Stomach (tissue), 9 donors: Measurements from ENCODE around the gene PRND. TPM values are rescaled to one million over a fixed set of nuclear protein-coding genes. Genes with fewer than 3 reads are reported as not detected.

ENCODE experiments used
- DNase-seq, 2 donors: peaks; one replicate each; pipeline versions ENCODE4 v3.0.0 to v3.0.0-alpha.2; 2013 to 2019
- H3K27ac ChIP-seq, 5 donors: fragments of 200-600 bp in 4 of 5; sonication (generic) in 4 of 5; one replicate each; pipeline ENCODE4 v1.5.1; 2013 to 2019; ENCODE audit warnings: mild to moderate bottlenecking in 1 of 5, moderate library complexity in 1 of 5
- H3K27me3 ChIP-seq, 3 donors: fragments of 200-600 bp; sonication (generic); one replicate each; pipeline ENCODE4 v1.5.1; 2017 to 2019; ENCODE audit warnings: mixed run types in 1 of 3
- H3K36me3 ChIP-seq, 4 donors: fragments of 200-600 bp; sonication (generic); 1 replicate in 3 of 4; 2 replicates in 1 of 4; pipeline ENCODE4 v1.5.1; 2016 to 2019
- H3K4me1 ChIP-seq, 4 donors: fragments of 200-600 bp; sonication (generic); one replicate each; pipeline ENCODE4 v1.5.1; 2016 to 2019
- H3K4me3 ChIP-seq, 4 donors: fragments of 200-600 bp; sonication (generic) in 3 of 4; one replicate each; pipeline ENCODE4 v1.5.1; 2016 to 2019; ENCODE audit warnings: mild to moderate bottlenecking in 1 of 4
- H3K9me3 ChIP-seq, 4 donors: fragments of 200-600 bp; sonication (generic); one replicate each; pipeline ENCODE4 v1.5.1; 2016 to 2019
- EP300 ChIP-seq: sonication (generic); formaldehyde crosslinking; IDR thresholded peaks from one replicate; pipeline ENCODE4 v1.6.1; 2017; ENCODE audit warnings: antibody characterized with exemption
- POLR2A ChIP-seq, 4 donors: fragments of 450-650 bp; IDR thresholded peaks; one replicate each; pipeline ENCODE4 v1.6.1; 2016; ENCODE audit warnings: antibody characterized with exemption in 4 of 4, control low read depth in 2 of 4, mild to moderate bottlenecking in 1 of 4, moderate library complexity in 1 of 4
- POLR2AphosphoS5 ChIP-seq, 3 donors: sonication (generic); formaldehyde crosslinking; IDR thresholded peaks; one replicate each; pipeline ENCODE4 v1.6.1; 2016; ENCODE audit warnings: antibody characterized with exemption in 3 of 3
- WGBS, 5 donors: extraction: QIAGEN DNeasy Blood & Tissue Kit in 3 of 5; methylation state at CpG; one replicate each; pipeline versions ENCODE4 v1.1.5 to v1.1.7; 2013 to 2018; 5-methylcytosine and 5-hydroxymethylcytosine counted together
- intact Hi-C: fragments of 100-400 bp; cut with DNase I; formaldehyde crosslinking; loops from one replicate; pipeline ENCODE4 v1.15.1; 2023; ENCODE audit warnings: low total_unique reads
- polyA plus RNA-seq, 3 donors: library from polyadenylated mRNA; stranded (reverse); fragments of 200-250 nt; gene quantifications; one replicate each; pipeline ENCODE4 v1.2.3, GENCODE V29; 2013
- total RNA-seq, 5 donors: library from RNA; depleted of rRNA; stranded (reverse); fragments of >200 nt; gene quantifications; one replicate each; pipeline versions ENCODE4 v1.1.0 to v1.2.3, GENCODE V29; 2014 to 2016
- TF ChIP-seq, protein P1 (sequence below), 7 experiments: fragments of 450-650 bp in 4 of 7; fragments of 200-600 bp in 3 of 7; sonication (generic) in 3 of 7; IDR thresholded peaks; one replicate each; pipeline ENCODE4 v1.5.1; 2016 to 2019; ENCODE audit warnings: antibody characterized with exemption in 7 of 7, control low read depth in 2 of 7, mild to moderate bottlenecking in 1 of 7
- donor health status: healthy with polysubstance abuse.
- donor health status: Bipolar disorder and iron deficiency.
- donor health status: healthy.

Gene PRND
- total and polyA plus RNA-seq, 8 donors: 0.03 to 1.1 TPM; not detected in 6

GRCh38 chr20:4726710-4727397, 5.1 kb downstream of the PRND start:
- Histone ChIP-seq H3K27me3 (peaks cover 0 to under 1% (median 0%) of the 10 kb centered on the region in 3 donors), H3K4me1 (peaks cover 0 to 4% (median 2%) of the 10 kb centered on the region in 4 donors), H3K9me3 (no peaks in the 10 kb centered on the region), H3K36me3 (no peaks in the 10 kb centered on the region), H3K27ac (peak overlapping the region in 2 of 5 donors; percentile 7 to 24), H3K4me3 (peak overlapping the region in 2 of 4 donors; percentile 5 to 13)
- intact Hi-C loops: no loop called here
- TF ChIP-seq EP300 (no peak), POLR2AphosphoS5 (IDR thresholded peaks at IDR 0.05) (peak in 1 of 3 donors; percentile 34)
- peak in 1 of 2 donors; percentile 69 for DNase-seq
- 43 to 49% (median 44%) methylated on average over 16 of the region's 16 CpGs for WGBS, 5 donors

DNA sequence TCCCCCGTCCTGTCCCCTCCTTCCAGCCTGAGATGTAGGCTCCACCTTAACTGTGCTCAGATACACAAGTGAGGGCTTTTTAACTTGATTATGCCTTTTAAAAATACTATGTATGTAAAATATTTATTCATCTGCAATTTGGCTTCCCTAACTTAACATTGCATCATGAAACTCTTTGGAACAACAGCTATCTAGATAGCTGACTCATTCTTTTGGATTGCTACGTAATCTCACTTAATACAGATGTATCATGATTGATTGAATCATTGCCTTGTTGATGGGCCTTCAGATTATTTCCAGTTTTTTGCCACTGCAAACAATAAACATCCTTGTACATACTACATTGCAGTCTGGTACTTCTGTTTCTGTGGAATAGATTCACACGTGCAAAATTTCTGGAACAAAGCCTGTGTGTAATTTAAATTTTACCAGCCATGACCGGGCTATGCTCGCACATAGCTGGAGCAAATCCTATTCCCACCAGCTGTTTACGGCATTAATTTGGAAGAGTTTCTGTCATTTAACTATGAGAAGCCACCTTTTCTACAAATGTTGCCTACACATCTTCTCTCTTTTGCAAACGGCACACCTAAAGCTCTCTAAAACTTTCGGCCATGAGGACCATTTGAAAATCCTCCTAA, 6.5 kb downstream of the PRND start:
- Histone ChIP-seq H3K4me1 (peaks cover 0 to 4% (median 2%) of the 10 kb centered on the region in 4 donors), H3K27ac (no peak overlapping the region), H3K4me3 (no peak overlapping the region), H3K9me3 (no peaks in the 10 kb centered on the region), H3K36me3 (no peaks in the 10 kb centered on the region), H3K27me3 (peaks cover 0 to 14% (median 0%) of the 10 kb centered on the region in 3 donors)
- no peak for DNase-seq
- TF ChIP-seq POLR2A (IDR thresholded peaks at IDR 0.05): no peak
- no peak for TF ChIP-seq EP300
- no peak for TF ChIP-seq POLR2AphosphoS5 (IDR thresholded peaks at IDR 0.05)
- TF ChIP-seq, protein P1, sequence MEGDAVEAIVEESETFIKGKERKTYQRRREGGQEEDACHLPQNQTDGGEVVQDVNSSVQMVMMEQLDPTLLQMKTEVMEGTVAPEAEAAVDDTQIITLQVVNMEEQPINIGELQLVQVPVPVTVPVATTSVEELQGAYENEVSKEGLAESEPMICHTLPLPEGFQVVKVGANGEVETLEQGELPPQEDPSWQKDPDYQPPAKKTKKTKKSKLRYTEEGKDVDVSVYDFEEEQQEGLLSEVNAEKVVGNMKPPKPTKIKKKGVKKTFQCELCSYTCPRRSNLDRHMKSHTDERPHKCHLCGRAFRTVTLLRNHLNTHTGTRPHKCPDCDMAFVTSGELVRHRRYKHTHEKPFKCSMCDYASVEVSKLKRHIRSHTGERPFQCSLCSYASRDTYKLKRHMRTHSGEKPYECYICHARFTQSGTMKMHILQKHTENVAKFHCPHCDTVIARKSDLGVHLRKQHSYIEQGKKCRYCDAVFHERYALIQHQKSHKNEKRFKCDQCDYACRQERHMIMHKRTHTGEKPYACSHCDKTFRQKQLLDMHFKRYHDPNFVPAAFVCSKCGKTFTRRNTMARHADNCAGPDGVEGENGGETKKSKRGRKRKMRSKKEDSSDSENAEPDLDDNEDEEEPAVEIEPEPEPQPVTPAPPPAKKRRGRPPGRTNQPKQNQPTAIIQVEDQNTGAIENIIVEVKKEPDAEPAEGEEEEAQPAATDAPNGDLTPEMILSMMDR (IDR thresholded peaks at IDR 0.05): no peak
- intact Hi-C loops: no loop called here
- 66 to 76% (median 70%) methylated on average over 8 of the region's 8 CpGs for WGBS, 5 donors

- no peak overlapping the region for H3K4me3 ChIP-seq
- TF ChIP-seq, protein P1 (IDR thresholded peaks at IDR 0.05): no peak
- TF ChIP-seq POLR2A (IDR thresholded peaks at IDR 0.05) (no peak), POLR2AphosphoS5 (IDR thresholded peaks at IDR 0.05) (no peak), EP300 (no peak)
- H3K27me3 ChIP-seq: peaks cover 0 to 17% (median 0%) of the 10 kb centered on the region in 3 donors
- WGBS, 5 donors: 74 to 80% (median 76%) methylated on average over 5 of the region's 5 CpGs
- no peaks in the 10 kb centered on the region for H3K36me3 ChIP-seq
- H3K9me3 ChIP-seq: no peaks in the 10 kb centered on the region
- peaks cover 0 to 4% (median 2%) of the 10 kb centered on the region in 4 donors for H3K4me1 ChIP-seq
- no peak for DNase-seq
- intact Hi-C loops: no loop called here
- no peak overlapping the region for H3K27ac ChIP-seq
Observed at GRCh38 chr20:4729265-4729664, 7.6 kb downstream of the PRND start.

DNA sequence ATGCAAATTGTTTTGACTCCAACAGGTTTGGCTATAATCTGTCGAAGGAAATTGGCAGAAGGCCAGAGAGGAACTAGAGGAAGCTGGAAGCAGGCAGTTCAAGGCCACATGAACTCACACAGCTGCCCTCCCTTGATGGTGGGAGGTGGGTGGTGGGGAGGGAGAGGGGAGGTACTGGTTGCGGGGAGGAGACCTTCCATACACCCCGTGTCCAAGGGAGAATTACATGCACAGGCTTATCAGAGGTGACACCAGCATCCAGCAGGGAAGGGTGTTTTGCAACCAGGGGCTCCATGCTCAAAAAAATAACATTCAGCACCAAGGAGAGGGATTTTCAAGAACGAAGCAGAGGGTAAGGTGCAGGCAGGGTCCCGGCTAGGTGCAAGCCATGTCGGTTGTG, 9.1 kb downstream of the PRND start:
- H3K4me1 ChIP-seq: peaks cover 0 to 4% (median 2%) of the 10 kb centered on the region in 4 donors
- TF ChIP-seq, protein P1 (IDR thresholded peaks at IDR 0.05): no peak
- TF ChIP-seq POLR2AphosphoS5 (IDR thresholded peaks at IDR 0.05) (no peak), EP300 (no peak), POLR2A (IDR thresholded peaks at IDR 0.05) (no peak)
- H3K4me3 ChIP-seq: no peak overlapping the region
- H3K27me3 ChIP-seq: peaks cover 0 to 17% (median 0%) of the 10 kb centered on the region in 3 donors
- WGBS, 5 donors: 8 to 15% (median 11%) methylated on average over 6 of the region's 6 CpGs
- no peak overlapping the region for H3K27ac ChIP-seq
- H3K36me3 ChIP-seq: no peaks in the 10 kb centered on the region
- peak in 1 of 2 donors; percentile 51 for DNase-seq
- no peaks in the 10 kb centered on the region for H3K9me3 ChIP-seq
- intact Hi-C loops: no loop called here
